Measurements from ENCODE around the gene TRIO. TPM values are rescaled to one million over a fixed set of nuclear protein-coding genes. Genes with fewer than 3 reads are reported as not detected.
A peak's percentile ranks its signal among the peaks of the same experiment; 100 is the strongest.

The TRIO gene
- polyA plus RNA-seq, 10 donors = 151 to 228 (median 197) TPM

DNA sequence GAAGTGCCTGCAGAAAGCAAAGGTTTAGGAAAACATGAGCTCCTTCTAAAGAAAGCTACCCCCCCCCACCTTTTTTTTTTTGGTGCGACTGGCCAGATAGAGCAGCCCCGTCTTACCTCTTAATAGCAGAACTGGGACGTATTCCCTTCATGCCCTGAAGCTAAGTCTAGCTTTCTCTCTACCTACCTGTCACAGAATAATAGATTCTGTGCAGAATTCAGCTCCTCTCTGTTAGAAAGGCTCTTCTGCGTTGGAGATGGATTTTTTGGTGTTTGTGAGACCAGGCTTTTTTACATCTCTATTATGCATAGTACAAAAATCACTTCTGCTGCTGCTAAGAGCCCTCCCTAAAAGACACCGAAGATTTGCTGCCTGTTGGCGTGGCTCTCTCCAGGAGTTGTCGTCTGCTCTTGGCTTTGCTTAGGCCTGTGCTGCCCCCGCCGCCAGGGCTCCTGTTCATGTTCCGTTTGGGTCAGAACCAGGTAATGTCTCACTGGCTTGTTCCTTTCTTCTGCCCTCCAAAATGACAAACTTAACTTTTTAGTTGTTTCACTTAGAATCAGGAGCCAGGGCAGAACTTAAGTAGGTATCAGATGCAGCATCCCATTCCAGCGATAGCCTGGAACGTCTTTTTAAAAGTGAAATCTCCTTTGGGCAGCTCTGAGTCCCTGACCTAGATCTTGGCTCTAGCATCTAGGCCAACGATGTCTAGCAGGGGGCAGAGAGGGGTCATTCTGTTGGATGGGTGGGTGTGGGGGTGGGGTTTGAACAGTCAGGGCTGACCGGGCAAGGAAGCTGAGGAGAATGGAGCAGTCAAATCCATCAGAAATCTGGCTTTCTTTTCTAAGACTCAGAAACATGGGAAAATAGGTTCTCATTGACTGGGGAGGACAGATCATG is 2.5 kb downstream of the TRIO start:
- no peak for DNase-seq

DNA sequence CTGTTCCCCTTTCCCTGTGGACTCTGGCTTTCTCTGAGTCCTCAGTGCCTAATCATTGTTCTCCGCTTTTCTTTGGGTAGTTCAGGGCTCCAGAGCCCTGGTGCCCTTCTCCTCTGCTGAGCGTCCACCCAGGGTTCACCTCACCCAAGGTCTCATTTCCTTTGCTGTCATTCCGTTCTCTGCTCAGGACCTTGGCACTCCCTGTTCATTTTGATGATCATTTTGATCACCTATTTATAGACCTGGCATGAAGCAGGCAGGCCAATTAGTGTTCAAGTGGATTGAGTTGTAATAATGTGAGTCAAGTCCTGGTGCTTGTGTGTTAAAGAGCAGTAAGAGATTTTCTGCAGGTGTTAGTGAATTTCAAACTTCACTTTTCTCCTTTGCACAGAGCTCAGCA is 3.6 kb downstream of the TRIO start:
- no peak for DNase-seq

DNA sequence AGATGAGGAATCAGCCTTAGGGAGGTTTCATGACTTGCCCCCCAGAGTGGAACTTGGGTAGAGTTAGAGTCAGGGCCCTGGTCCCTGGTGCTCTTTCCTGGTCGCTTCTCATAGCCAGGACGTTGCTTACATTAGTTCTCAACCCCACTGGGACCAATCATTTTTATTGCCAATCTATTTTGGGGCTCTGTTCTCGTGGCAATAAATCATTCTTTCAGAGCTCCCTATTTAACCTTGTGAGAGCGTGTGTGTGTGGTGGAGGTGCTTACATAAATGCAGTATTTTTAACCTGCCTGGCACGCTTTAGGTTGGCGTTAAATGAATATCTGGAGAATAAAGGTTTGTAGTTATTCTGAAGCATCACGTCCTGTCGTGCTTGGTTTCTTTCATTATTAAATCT is 4.1 kb downstream of the TRIO start:
- no peak for DNase-seq

DNA sequence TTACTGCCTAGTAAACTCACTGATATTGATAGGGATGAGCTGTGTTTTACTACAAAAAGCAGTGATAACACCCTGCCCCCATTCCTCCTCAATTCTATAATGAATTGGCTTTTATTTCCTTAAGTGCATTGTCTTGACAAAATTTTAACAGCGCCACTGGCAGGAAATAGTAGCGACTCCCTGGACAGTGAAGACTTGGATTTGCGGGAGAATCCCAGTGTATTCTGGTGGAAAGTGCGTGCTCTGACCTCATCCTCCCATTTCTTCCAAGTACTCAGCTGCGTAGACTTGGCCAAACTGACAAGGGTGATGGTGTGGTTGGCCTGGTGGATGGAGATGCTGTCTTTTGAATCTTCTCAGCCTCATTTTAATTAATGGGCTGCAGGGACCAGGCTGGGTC is 5.3 kb downstream of the TRIO start:
- no peak for DNase-seq

DNA sequence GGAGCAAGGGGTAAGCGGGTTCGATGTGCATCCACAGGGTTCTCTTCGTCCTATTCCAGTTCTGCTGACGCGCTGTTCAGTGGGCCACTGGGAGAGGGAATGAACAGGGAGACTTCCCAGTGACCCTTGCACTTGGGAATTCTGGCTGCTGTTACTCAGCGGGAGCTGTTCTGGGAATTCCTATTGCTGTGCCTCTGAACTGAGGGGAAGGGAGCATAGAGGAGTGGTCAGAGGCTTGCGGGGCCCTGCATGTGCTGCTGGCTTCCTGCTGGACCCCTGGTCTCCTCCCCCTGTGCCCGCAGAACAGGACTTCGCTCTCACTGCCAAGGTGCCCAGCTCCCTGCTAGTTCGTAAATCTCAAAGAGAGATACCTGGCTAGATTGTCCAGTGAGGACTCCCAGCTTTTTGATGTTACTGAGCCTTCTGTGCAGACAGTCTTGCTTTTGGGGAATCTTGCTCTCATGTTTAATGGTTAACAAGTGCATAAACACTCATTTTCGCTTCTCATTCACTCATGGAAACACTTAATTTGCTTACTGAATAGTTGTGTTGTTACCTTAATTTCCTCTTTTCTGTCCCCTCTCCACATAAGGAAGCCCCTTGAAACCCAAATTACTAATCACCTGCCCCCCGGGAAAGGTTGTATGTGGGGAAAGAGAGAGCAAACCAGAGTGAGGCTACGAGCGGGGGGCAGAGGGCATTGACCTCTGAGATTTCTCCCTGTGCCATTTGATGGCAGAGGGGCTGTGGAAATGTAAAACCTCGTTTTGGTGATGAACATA is 5.9 kb downstream of the TRIO start:
- DNase-seq = no peak

DNA sequence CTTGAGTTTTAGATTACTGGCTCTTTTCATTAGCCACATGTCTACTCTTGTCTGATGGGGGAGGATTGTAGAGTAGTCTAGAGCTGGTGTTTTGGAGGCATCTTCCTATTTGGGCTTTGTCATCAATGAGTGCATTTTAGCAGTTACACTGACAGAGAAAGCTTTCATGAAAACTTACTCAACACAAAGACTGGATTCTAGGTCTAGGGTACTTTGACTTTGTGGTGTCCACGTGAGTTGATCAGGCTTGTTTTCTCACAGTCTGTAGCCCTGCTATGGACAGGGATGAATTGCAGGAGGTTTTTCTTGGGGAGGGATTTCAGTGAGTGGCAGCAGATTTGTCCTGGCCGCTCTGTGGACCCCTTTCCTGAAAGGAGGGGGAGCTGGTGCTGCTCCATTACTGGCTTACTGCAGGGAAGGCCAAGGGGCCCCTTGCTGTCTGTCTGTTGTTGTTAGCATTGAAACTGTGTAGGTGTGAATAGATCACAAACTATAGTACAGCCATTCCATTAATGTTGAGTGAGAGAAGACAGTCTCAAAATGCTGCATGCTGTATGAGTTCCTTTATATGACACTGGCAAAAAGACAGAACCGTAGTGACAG is 6.6 kb downstream of the TRIO start:
- DNase-seq = no peak

DNA sequence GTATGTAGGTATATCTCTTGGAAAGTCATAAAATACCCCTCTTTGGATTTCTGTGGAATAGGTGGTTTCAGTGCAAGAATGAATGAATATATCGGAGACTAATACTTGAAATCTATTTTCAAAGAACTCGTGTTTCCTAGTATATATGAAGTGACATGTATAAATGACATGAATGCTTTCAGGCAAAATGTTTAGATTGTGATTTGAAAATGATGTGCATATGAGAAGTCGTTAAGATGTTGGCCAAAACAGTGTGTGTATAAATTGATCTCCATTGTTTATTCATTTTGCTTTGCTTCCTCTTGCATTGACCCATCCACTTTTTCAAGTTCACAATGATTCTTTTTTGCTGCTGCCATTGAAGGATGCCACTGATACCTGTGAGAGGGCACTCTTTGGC is 8.3 kb downstream of the TRIO start:
- no peak for DNase-seq

DNA sequence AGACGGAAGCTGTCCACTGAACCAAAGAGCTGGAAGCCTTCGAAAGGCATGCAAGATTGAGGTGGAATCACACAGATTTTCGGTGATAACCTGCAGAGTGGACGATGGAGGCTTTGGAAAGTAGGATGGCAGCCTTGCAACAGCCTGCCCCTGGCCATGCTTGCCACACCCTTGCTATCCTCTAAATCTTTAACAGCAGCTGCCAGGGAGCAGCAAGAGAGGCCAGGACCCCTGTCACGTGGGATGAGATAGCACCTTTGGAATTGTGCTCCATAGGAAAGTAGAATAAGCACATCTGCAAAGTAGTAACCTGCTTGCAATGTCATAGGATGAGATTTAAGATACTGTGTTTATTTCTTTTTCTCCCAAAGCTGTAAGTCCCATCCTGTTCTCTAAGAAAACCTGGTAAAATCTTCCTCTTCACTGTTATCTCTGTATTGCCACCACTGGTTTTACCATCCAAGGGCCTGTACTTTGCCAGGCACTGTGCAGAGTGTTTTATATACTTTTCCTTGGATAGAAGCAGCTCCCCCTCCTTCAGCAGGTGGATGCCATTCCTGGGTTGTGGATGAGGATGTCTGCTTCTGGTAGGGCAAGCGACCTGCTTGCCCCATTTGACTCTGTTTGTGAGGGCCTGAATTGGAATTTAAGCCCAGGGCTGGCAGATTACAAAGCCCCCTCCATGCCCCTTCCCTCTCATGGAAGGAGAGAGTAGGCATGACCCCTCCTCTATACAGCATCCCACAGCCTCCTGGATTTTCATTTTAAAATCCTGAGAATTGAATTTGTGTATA is 10.1 kb downstream of the TRIO start:
- DNase-seq = no peak

DNA sequence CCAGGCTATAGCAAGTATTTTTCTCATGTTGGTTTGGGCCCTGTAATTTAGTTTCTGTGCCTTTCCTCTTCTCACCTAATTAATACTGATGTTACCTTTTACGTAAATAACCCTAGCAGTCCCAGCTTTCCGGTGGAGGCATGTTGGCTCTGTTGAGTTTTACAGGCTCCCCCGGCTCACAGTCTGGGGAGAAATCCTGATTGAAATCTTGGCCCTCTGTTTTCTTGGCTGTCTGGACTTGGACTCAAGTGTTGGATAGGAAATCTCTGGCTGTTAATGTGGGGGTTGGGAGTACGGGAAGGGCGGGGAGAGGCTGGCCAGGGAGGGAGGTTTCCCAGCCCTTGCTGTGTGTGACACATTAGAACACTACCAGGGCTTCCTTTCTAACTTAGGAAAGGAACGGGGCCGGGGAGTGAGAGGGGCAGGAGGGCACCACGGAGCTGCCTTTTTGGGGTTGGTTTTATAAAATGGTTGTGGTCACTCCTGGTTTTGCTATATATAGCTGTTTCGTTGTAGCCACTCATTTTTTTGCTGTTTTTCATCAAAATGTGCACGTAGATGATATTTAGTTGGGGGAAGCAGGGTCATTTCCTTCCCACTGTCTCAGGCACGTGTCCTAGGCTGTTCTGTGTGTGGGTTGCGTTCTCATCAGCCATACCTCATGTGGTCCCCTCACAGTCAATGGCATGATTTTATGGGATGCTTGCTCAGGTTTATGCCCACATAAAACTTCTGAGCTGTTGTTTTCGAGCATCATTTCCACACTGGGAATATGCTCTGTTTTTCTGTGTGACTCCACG is 11.0 kb downstream of the TRIO start:
- DNase-seq = peak in 2 of 3 donors; percentile 77 to 86

DNA sequence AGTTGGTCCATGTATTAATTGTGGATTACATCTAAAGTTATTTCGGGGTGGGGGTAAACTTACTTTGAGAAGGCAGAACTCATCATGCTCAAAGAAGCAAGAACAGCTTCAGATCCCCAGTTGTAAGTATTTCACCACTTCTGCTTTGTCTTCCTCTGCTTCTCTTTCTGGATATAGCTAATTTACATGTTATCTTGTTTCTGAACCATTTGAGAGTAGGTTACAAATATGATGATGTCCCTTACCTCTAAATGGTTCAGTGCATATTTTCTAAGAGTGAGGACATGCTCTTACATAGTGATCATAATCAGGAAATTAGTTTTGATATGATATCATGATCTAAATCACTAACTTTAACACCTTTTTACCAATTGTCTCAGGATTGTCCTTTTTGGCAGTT is 11.9 kb downstream of the TRIO start:
- DNase-seq = no peak

DNA sequence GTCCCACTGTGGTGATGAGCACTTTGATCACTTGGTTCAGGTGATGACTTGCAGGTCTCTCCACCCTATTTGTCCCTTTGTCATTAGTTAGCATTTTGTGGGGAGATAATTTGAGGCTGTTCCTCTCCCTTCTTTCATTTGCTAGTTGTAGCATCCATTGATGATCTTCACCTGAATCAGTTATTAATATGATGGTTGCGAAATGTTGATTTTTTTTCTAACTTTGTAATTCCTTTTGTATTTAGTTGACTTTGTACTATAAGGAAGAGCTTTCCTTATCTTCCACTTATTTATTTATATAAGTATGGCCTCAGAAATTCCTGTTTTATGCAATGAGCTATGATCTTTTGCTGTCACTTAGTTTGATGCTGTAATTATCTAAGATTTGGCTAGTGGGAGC is 12.6 kb downstream of the TRIO start:
- no peak for DNase-seq

DNA sequence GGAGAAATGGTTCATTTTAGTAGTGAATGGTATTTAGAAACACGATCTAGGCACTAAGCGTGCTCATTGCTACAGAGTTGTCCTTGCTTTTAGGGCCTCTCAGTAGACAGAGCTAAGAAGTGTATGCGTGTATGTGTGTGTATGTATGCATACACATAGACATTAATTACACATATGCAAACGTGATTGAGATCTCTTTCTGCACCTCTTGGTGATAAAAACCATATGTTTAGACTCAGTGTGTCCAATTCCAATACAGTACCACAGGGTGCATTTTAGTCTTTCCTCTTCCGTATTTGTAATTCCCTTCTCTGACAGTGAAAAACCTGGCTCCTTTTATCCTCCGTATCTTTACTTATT is 13.1 kb downstream of the TRIO start:
- DNase-seq = no peak

DNA sequence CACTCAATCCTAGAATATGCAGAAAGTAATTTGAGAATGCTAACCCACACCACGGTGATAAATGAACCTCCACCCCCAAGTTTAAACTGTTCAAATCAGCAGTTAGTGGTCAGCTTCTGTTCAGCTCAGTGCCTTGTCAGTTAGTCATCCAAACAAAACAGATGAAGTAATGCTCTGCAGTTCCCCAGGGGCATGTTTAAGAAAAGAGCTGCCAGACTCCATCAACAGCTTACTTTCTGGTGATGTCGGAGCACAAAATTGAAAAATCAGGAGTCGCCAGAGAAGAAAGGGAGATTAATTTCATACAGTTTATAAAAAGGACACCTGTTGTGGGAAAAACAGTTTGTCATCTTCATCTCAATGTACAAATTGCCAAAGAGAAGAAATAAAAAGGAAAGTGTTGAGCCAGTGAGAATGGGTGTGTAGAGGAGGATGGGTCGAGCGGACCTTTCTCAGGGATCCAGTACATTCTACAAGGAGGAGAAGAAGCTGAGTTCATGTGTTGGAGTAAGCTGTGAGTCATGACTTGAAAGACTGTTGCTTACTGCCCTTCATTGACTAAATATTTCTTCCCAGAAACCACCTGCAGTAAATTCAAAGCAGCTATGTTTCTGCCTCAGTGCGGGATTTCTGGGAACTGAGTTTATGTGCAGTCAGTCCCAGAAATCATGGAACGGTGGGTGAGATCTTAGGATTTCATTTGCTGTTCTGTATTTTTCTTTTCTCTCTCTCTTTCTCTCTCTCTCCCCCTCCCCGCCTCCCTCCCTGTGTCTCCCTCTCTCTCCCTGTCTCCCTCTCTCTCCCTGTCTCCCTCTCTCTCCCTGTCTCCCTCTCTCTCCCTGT is 13.7 kb downstream of the TRIO start:
- peak; percentile 71 to 97 (median 80) for DNase-seq

DNA sequence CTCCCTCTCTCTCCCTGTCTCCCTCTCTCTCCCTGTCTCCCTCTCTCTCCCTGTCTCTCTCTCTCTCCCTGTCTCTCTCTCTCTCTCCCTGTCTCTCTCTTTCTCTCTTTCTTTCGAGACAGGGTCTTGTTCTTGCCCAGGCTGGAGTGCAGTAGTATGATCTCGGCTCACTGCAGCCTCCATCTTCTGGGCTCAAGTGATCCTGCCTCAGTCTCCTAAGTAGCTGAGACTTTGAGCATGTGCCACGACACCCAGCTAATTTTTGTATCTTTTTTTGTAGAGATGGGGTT is 14.3 kb downstream of the TRIO start:
- DNase-seq = no peak

DNA sequence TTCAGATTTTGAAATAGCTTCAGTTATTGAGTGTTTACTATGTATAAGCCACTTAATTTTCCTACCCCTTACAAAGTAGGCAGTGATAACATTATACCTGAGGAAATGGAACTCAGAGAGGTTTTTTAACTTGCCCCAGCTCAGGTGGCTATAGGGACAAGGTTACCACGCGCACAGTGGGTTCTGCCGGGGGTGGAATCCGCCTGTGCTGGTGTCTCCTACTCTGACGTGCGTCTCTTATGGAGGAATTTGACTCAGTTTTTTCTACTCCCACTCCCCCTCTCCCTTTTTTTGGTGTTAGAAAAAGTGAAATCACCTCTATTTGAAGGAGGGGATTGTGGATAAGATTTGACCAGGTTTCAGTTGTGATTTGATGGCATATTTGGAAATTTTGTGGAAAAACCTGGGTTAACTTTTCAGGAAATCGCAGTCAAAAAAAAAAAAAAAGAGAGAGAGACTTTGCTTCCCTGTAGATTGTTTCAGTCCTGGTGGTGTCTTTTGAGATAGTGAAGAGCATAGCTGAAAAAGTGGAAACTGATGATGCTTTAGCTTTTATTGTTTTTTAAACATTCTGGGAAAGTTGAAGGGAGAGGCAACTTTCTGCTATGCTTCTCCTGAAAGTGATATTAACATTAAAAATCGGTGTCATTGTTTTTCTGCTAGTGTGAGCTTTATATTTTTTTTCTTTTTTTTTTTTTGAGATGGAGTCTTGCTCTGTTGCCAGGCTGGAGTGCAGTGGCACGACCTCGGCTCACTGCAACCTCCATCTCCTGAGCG is 15.9 kb downstream of the TRIO start:
- DNase-seq = no peak

DNA sequence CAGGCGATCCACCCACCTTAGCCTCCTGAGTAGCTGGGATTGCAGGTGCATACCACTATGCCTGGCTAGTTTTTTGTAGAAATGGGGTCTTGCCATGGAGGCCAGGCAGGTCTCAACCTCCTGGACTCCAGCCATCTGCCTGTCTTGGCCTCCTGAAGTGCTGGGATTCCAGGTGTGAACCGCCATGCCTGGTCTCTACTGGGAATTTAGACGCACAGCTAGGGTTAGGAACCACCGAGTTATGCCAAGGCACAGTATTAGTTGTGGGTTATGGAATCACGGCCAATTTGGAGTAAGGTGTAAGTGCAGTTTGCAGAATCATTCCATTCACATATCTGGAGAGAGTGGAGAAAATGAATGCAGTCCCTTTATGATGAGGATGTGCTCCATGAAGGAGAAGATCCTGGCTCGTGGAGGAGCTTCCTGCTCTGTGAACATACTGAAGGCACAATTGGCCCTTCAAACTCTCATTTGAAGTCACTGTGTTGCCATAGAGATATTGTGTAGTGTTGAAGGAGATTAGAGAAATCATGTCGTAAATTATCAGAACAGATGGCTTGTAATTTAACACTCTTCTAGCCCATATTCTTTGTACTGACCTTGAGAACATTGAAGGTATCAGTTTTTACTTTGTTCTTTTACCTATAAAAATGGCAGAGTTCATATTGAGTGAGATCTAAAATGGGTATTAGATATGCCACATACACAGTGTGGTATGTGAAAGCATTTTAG is 18.8 kb downstream of the TRIO start:
- no peak for DNase-seq

DNA sequence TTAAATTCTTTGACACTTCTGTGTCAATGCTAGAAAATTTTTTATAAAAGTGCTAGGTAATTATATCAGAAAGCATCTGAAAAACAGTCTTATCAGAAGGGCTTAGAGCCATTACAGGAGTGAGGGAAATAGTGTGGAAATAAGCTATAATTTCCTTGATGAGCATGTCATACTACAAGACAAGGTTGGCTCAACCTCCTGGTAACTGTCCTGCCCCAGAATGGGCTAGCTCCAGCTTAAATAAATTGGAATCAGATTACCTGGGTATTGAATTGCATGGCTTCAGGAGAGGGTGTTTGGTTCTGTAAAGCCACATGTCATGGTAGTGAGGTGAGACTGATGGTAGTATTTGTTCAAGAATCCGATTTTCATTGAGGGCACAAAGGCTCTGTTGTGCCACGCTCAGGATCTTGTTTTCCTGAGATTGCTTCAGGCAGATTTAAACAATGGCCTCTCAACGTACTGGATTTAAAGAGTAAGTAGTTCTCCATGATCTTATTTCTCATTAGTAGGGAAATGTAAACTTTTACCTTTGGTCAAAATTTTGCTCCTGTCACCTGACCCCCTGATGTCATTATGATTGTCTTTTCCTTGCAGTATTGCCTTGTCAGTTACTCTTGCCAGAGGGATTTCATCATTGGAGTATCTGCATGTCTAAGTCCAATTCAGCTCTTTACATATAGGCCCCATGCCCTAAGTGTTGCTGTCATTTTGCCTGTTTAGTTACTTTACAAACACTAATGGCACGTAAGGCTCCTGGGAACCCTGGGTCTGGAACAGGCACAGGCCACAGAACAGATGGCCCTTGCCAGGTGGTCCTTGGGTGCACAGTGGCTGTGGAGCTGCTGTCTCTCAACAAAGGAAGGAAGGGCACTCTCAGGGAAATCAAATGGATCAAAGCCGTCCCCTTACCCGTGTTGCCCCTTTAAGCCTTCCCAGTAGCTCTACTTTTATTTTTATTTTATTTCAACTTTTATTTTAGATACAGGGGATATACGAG is 21.3 kb downstream of the TRIO start:
- no peak for DNase-seq
